B cell (primary cell): ENCODE data around the gene CDK6. TPM values are rescaled to one million over a fixed set of nuclear protein-coding genes. Genes with fewer than 3 reads are reported as not detected.

ENCODE experiments used
- ATAC-seq: fragments of 200-7000 bp; cut with Tn5 transposase; one replicate; pipeline ENCODE4 v1.10.0; 2021; ENCODE audit warnings: low read depth, mild to moderate bottlenecking, moderate number of reproducible peaks, moderate library complexity
- CTCF ChIA-PET: fragments of 350-600 bp; sonication (Branson Sonifier 250); formaldehyde crosslinking; loops from one replicate; lab custom pipeline; 2021; ENCODE audit warnings: antibody characterized with exemption, inconsistent platforms; lab: Charles Lee
- POLR2A ChIA-PET: fragments of 350-600 bp; sonication (Branson Sonifier 250); formaldehyde crosslinking; loops from one replicate; lab custom pipeline; 2021; ENCODE audit warnings: antibody characterized with exemption; lab: Charles Lee
- DNase-seq: peaks from one replicate; pipeline ENCODE4 v3.0.0; 2013
- H2AFZ ChIP-seq: 2 replicates; pipeline ENCODE4 v1.6.1; 2012; ENCODE audit warnings: mild to moderate bottlenecking, low read depth, low read length; ENCODE audit not compliant: insufficient read depth, poor library complexity, severe bottlenecking
- H3K27ac ChIP-seq, 2 donors: 1 replicate in 1 of 2; 2 replicates in 1 of 2; pipeline ENCODE4 v1.5.1; 2012 to 2013; ENCODE audit warnings: low read length in 2 of 2, mild to moderate bottlenecking in 2 of 2, moderate library complexity in 1 of 2
- H3K27me3 ChIP-seq, 4 experiments: fragments of 200-600 bp in 1 of 4; sonication (generic) in 1 of 4; replicated peaks in 1 of 4; 1 replicate in 2 of 4; 2 replicates in 2 of 4; pipeline versions ENCODE4 v1.6.1 to v1.7.0; 2013 to 2016; ENCODE audit warnings: low read length in 3 of 4, mild to moderate bottlenecking in 2 of 4, mixed read lengths in 1 of 4, moderate library complexity in 1 of 4; ENCODE audit not compliant: insufficient read depth in 4 of 4, control insufficient read depth in 3 of 4; ENCODE audit errors: control extremely low read depth in 1 of 4
- H3K36me3 ChIP-seq, 2 experiments: replicated peaks in 1 of 2; 1 replicate in 1 of 2; 2 replicates in 1 of 2; pipeline versions ENCODE4 v1.6.1 to v1.7.1; 2013; ENCODE audit warnings: low read length in 1 of 2; ENCODE audit not compliant: insufficient read depth in 2 of 2, control insufficient read depth in 1 of 2; ENCODE audit errors: control extremely low read depth in 1 of 2, extremely low read depth in 1 of 2
- H3K4me1 ChIP-seq, 2 donors: fragments of 200-600 bp in 1 of 2; sonication (generic) in 1 of 2; 1 replicate in 1 of 2; 2 replicates in 1 of 2; pipeline versions ENCODE4 v1.5.1 to v1.6.1; 2013 to 2017; ENCODE audit warnings: low read length in 2 of 2; ENCODE audit not compliant: control insufficient read depth in 2 of 2, insufficient read depth in 2 of 2
- H3K4me2 ChIP-seq: replicated peaks from 2 replicates; pipeline ENCODE3; 2012; ENCODE audit warnings: mild to moderate bottlenecking, low read depth, low read length; ENCODE audit not compliant: poor library complexity, severe bottlenecking
- H3K4me3 ChIP-seq, 5 experiments: fragments of 200-600 bp in 1 of 5; sonication (generic) in 1 of 5; 1 replicate in 3 of 5; 2 replicates in 2 of 5; pipeline versions ENCODE4 v1.5.1 to v1.7.0; 2011 to 2016; ENCODE audit warnings: low read length in 4 of 5, mild to moderate bottlenecking in 4 of 5, low read depth in 2 of 5, control low read depth in 1 of 5, moderate library complexity in 1 of 5; ENCODE audit not compliant: insufficient read depth in 1 of 5; ENCODE audit errors: control extremely low read depth in 1 of 5, extremely low read depth in 1 of 5
- H3K79me2 ChIP-seq: fragments of 200-600 bp; sonication (generic); one replicate; pipeline ENCODE4 v1.6.0; 2016; ENCODE audit warnings: low read length; ENCODE audit not compliant: control insufficient read depth, insufficient read depth
- H3K9ac ChIP-seq: fragments of 200-600 bp; sonication (generic); 2 replicates; pipeline ENCODE4 v1.6.1; 2017; ENCODE audit warnings: mild to moderate bottlenecking, low read length, moderate library complexity
- H3K9me3 ChIP-seq, 3 donors: one replicate each; pipeline versions ENCODE4 v1.6.1 to v1.7.1; 2013; ENCODE audit warnings: low read length in 2 of 3; ENCODE audit not compliant: control insufficient read depth in 2 of 3, insufficient read depth in 1 of 3; ENCODE audit errors: control extremely low read depth in 1 of 3
- H4K20me1 ChIP-seq: 2 replicates; pipeline ENCODE4 v1.6.0; 2012; ENCODE audit warnings: mild to moderate bottlenecking, low read length; ENCODE audit not compliant: insufficient read depth, control insufficient read depth, poor library complexity, severe bottlenecking
- H3K27ac Mint-ChIP-seq: one replicate; pipeline ENCODE4 v1.8.0; 2021; ENCODE audit warnings: mixed read lengths
- H3K27me3 Mint-ChIP-seq: one replicate; pipeline ENCODE4 v1.8.0; 2021; ENCODE audit warnings: mixed read lengths
- H3K4me1 Mint-ChIP-seq: one replicate; pipeline ENCODE4 v1.8.0; 2021; ENCODE audit warnings: mixed read lengths
- H3K4me3 Mint-ChIP-seq: one replicate; pipeline ENCODE4 v1.8.0; 2021; ENCODE audit warnings: mixed read lengths
- H3K9me3 Mint-ChIP-seq: one replicate; pipeline ENCODE4 v1.8.0; 2022; ENCODE audit warnings: mixed read lengths; ENCODE audit not compliant: insufficient read depth
- EZH2 ChIP-seq: IDR thresholded peaks from 2 replicates; pipeline ENCODE4 v1.6.1; 2012; ENCODE audit warnings: borderline replicate concordance, low read depth, mild to moderate bottlenecking, moderate library complexity, low read length; ENCODE audit not compliant: insufficient read depth, poor library complexity, severe bottlenecking
- WGBS: methylation state at CpG from one replicate; pipeline ENCODE4 v1.1.5; 2013; ENCODE audit warnings: missing lambda C conversion rate; ENCODE audit not compliant: insufficient coverage; 5-methylcytosine and 5-hydroxymethylcytosine counted together
- intact Hi-C: fragments of 100-400 bp; cut with micrococcal nuclease; formaldehyde crosslinking; loops from one replicate; pipeline ENCODE4 v1.10.0; 2022
- polyA plus RNA-seq: library from polyadenylated mRNA; depleted of rRNA; stranded (reverse); fragments of >200 nt; gene quantifications from 2 replicates; pipeline ENCODE4 v1.2.3, GENCODE V29; 2012
- total RNA-seq, 2 donors: library from RNA; stranded (reverse); fragments of 120-200 nt in 1 of 2; gene quantifications; 1 replicate in 1 of 2; 2 replicates in 1 of 2; pipeline versions ENCODE4 v1.2.3 to v1.2.4, GENCODE V29; 2013 to 2022
- TF ChIP-seq, protein P1 (sequence below): fragments of 200-600 bp; IDR thresholded peaks from one replicate; pipeline ENCODE4 v1.8.0; 2022; ENCODE audit warnings: antibody characterized with exemption, mild to moderate bottlenecking

CDK6 gene
- total and polyA plus RNA-seq, 2 donors (not counting 1 experiment from before 2014, with no cell fraction given) = 3.0 to 14.6 TPM

DNA sequence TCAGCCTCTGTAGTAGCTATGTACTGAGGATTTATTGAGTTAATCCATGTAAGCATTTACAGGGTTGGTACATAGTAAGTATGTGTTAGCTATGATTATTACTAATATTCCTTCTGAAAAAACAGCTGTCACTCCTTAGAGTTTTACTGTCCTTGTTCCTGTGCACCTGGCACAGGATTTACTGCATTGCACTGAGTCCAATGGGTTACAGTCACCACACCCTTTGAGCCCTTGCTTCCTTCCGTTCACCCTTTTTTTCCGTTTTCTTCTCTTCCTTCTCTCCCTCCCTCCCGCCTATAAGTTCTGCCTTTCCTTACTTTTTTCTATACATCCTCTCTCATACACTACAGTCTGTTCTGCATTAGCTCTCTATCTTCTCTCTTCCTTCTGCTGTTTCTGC lies 12.5 kb upstream of the CDK6 start:
- CTCF ChIA-PET = interaction anchor here (0.7 kb wide), 1 partner anchor 9 kb away, joined by 3 read pairs; no protein-coding TSS in a partner anchor
- intact Hi-C loops = no loop called here
- Histone ChIP-seq H3K4me1 (no peaks in the 10 kb centered on the region), H4K20me1 (no peaks in the 10 kb centered on the region), H3K27ac (no peak overlapping the region), H2AFZ (no peak overlapping the region), H3K9me3 (no peaks in the 10 kb centered on the region), H3K79me2 (no peaks in the 10 kb centered on the region), H3K4me2 (no peak overlapping the region), H3K27me3 (no peaks in the 10 kb centered on the region), H3K9ac (no peak overlapping the region), H3K4me3 (no peak overlapping the region), H3K36me3 (no peaks in the 10 kb centered on the region)
- H3K27me3 Mint-ChIP-seq = peaks cover 3% of the 10 kb centered on the region
- POLR2A ChIA-PET = no interaction called here
- no peaks in the 10 kb centered on the region for H3K4me1 Mint-ChIP-seq
- WGBS = 91% methylated on average over 3 of the region's 3 CpGs
- DNase-seq (no peak), ATAC-seq (no peak)
- H3K27ac Mint-ChIP-seq = no peak overlapping the region
- no peaks in the 10 kb centered on the region for H3K9me3 Mint-ChIP-seq
- H3K4me3 Mint-ChIP-seq = no peak overlapping the region
- TF ChIP-seq, protein P1, sequence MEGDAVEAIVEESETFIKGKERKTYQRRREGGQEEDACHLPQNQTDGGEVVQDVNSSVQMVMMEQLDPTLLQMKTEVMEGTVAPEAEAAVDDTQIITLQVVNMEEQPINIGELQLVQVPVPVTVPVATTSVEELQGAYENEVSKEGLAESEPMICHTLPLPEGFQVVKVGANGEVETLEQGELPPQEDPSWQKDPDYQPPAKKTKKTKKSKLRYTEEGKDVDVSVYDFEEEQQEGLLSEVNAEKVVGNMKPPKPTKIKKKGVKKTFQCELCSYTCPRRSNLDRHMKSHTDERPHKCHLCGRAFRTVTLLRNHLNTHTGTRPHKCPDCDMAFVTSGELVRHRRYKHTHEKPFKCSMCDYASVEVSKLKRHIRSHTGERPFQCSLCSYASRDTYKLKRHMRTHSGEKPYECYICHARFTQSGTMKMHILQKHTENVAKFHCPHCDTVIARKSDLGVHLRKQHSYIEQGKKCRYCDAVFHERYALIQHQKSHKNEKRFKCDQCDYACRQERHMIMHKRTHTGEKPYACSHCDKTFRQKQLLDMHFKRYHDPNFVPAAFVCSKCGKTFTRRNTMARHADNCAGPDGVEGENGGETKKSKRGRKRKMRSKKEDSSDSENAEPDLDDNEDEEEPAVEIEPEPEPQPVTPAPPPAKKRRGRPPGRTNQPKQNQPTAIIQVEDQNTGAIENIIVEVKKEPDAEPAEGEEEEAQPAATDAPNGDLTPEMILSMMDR = no peak
- TF ChIP-seq EZH2 = no peak

DNA sequence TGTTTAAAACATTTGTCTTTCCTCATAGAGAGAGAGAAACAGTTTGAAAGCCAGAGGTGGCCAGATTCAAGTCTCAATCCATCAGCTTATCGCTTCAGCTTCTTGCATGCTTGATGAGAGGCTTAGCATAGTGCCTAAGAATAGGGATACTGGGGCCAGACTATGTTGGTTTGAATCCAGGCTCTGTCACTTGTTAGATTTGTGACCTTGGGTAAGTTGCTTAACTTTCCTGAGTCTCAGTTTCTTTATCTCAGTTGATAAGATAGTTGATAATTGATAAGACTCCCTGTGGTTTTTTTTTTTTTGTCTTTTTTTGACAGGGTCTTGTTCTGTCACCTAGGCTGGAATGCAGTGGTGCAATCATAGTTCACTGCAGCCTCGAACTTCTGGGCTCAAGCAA lies 12.1 kb upstream of the CDK6 start:
- ChIA-PET POLR2A (no interaction called here), CTCF (no interaction called here)
- H3K4me3 Mint-ChIP-seq = no peak overlapping the region
- H3K4me1 Mint-ChIP-seq = no peaks in the 10 kb centered on the region
- no peak for ATAC-seq
- intact Hi-C loops = no loop called here
- peaks cover 3% of the 10 kb centered on the region for H3K27me3 Mint-ChIP-seq
- H4K20me1 ChIP-seq = no peaks in the 10 kb centered on the region
- TF ChIP-seq, protein P1 = no peak
- no peak for TF ChIP-seq EZH2
- H3K9me3 Mint-ChIP-seq = no peaks in the 10 kb centered on the region
- no peak overlapping the region for H2AFZ ChIP-seq
- no peak overlapping the region for H3K27ac ChIP-seq
- no peaks in the 10 kb centered on the region for H3K4me1 ChIP-seq
- H3K4me2 ChIP-seq = no peak overlapping the region
- no peaks in the 10 kb centered on the region for H3K79me2 ChIP-seq
- DNase-seq = no peak
- H3K27ac Mint-ChIP-seq = no peak overlapping the region
- H3K36me3 ChIP-seq = no peaks in the 10 kb centered on the region
- 100% methylated on average over 1 of the region's 2 CpGs for WGBS
- no peaks in the 10 kb centered on the region for H3K9me3 ChIP-seq
- H3K4me3 ChIP-seq = no peak overlapping the region
- no peaks in the 10 kb centered on the region for H3K27me3 ChIP-seq
- H3K9ac ChIP-seq = no peak overlapping the region
